ENCODE measurements around the gene RFX8.
"Not testable (repeated sequence)": the region's sequence is repeated elsewhere in the genome, so short reads cannot be mapped to it uniquely, and the experiment has no call there.

The RFX8 gene

GRCh38 chr2:101440127-101440738 is 34.7 kb downstream of the RFX8 start:
- no peak for DNase-seq (ENCODE audit: low read depth)

GRCh38 chr2:101439716-101440115 is 35.2 kb downstream of the RFX8 start:
- no peak for DNase-seq (ENCODE audit: low read depth)

GRCh38 chr2:101438555-101438954 is 36.4 kb downstream of the RFX8 start:
- DNase-seq (ENCODE audit: low read depth), result not testable (repeated sequence)

- DNase-seq (ENCODE audit: low read depth), result no peak
Measured at GRCh38 chr2:101435001-101435862, 39.7 kb downstream of the RFX8 start.

GRCh38 chr2:101433465-101433864 is 41.4 kb downstream of the RFX8 start:
- no peak for DNase-seq (ENCODE audit: low read depth)

- no peak for DNase-seq (ENCODE audit: low read depth)
Measured at GRCh38 chr2:101432411-101433181, 42.3 kb downstream of the RFX8 start.

- DNase-seq (ENCODE audit: low read depth), result no peak
Measured at GRCh38 chr2:101431486-101431885, 43.4 kb downstream of the RFX8 start.

GRCh38 chr2:101430156-101430555 is 44.8 kb downstream of the RFX8 start:
- DNase-seq (ENCODE audit: low read depth), result no peak

GRCh38 chr2:101429453-101429852 is 45.5 kb downstream of the RFX8 start:
- no peak for DNase-seq (ENCODE audit: low read depth)

GRCh38 chr2:101428422-101429176 is 46.3 kb downstream of the RFX8 start:
- DNase-seq (ENCODE audit: low read depth), result no peak

- DNase-seq (ENCODE audit: low read depth), result no peak
Measured at GRCh38 chr2:101427743-101428142, 47.2 kb downstream of the RFX8 start.

GRCh38 chr2:101427240-101427639 is 47.7 kb downstream of the RFX8 start:
- no peak for DNase-seq (ENCODE audit: low read depth)

- no peak for DNase-seq (ENCODE audit: low read depth)
Measured at GRCh38 chr2:101426822-101427221, 48.1 kb downstream of the RFX8 start.

GRCh38 chr2:101420623-101421022 is 54.3 kb downstream of the RFX8 start:
- DNase-seq (ENCODE audit: low read depth), result no peak

- no peak for DNase-seq (ENCODE audit: low read depth)
Measured at GRCh38 chr2:101419096-101419663, 55.7 kb downstream of the RFX8 start.

- DNase-seq (ENCODE audit: low read depth), result no peak
Measured at GRCh38 chr2:101418460-101419095, 56.3 kb downstream of the RFX8 start.

- DNase-seq (ENCODE audit: low read depth), result no peak
Measured at GRCh38 chr2:101416609-101417008, 58.3 kb downstream of the RFX8 start.

GRCh38 chr2:101415884-101416283 is 59.0 kb downstream of the RFX8 start:
- DNase-seq (ENCODE audit: low read depth), result no peak

GRCh38 chr2:101415220-101415619 is 59.7 kb downstream of the RFX8 start:
- DNase-seq (ENCODE audit: low read depth), result no peak

- no peak for DNase-seq (ENCODE audit: low read depth)
Measured at GRCh38 chr2:101412092-101412694, 62.7 kb downstream of the RFX8 start.

- DNase-seq (ENCODE audit: low read depth), result no peak
Measured at GRCh38 chr2:101410746-101411145, 64.2 kb downstream of the RFX8 start.
